Upper lobe of left lung (tissue), 4 donors: ENCODE results near the gene OR5K1.

Source experiments
- POLR2A ChIP-seq, 4 donors: fragments of 450-650 bp; IDR thresholded peaks; one replicate each; pipeline ENCODE4 v1.5.1; 2016 to 2017; ENCODE audit warnings: antibody characterized with exemption in 4 of 4, mild to moderate bottlenecking in 2 of 4
- POLR2AphosphoS5 ChIP-seq, 2 donors: sonication (generic); formaldehyde crosslinking; IDR thresholded peaks; one replicate each; pipeline ENCODE4 v1.5.1; 2017; ENCODE audit warnings: antibody characterized with exemption in 2 of 2
- TF ChIP-seq, protein P1 (sequence below), 6 experiments: fragments of 450-650 bp in 4 of 6; fragments of 200-600 bp in 2 of 6; sonication (generic) in 2 of 6; IDR thresholded peaks; one replicate each; pipeline ENCODE4 v1.5.1; 2016 to 2019; ENCODE audit warnings: antibody characterized with exemption in 6 of 6

DNA sequence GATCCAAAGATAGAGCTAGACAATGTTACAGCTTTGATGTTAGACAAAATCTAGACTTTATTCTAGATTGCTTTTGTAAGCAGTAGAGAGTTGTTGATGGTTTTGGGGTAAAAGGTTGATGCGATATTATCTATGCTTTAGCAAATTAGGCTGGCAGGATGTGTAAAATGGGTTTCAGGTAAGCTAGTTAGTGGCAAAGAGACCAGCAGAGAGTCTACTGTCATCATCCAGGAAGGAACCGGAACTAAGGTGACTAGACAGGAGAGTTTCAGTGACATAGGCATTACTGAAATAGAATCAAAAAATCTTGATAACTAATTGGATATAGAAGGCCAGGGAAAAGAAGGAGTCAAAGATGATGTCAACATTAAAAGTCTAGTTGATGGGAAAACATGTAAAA, 45.6 kb downstream of the OR5K1 start:
- TF ChIP-seq POLR2A (IDR thresholded peaks at IDR 0.05) (no peak), POLR2AphosphoS5 (IDR thresholded peaks at IDR 0.05) (no peak)
- TF ChIP-seq, protein P1, sequence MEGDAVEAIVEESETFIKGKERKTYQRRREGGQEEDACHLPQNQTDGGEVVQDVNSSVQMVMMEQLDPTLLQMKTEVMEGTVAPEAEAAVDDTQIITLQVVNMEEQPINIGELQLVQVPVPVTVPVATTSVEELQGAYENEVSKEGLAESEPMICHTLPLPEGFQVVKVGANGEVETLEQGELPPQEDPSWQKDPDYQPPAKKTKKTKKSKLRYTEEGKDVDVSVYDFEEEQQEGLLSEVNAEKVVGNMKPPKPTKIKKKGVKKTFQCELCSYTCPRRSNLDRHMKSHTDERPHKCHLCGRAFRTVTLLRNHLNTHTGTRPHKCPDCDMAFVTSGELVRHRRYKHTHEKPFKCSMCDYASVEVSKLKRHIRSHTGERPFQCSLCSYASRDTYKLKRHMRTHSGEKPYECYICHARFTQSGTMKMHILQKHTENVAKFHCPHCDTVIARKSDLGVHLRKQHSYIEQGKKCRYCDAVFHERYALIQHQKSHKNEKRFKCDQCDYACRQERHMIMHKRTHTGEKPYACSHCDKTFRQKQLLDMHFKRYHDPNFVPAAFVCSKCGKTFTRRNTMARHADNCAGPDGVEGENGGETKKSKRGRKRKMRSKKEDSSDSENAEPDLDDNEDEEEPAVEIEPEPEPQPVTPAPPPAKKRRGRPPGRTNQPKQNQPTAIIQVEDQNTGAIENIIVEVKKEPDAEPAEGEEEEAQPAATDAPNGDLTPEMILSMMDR (IDR thresholded peaks at IDR 0.05) = no peak
